CD4-positive, alpha-beta T cell treated with Interleukin-6 for 4 hours (primary cell): Measurements from ENCODE around the gene COL27A1.
A peak's percentile ranks its signal among the peaks of the same experiment; 100 is the strongest.

Source experiments
- DNase-seq: peaks from one replicate; pipeline ENCODE4 v3.0.0-alpha.2; 2020; ENCODE audit warnings: mixed read lengths

The COL27A1 gene

GRCh38 chr9:114155263-114155994 lies at the start of gene COL27A1:
TSS of gene COL27A1 (plus strand) at chr9:114155537. CDS start at chr9:114155951, 414 bp downstream.
- DNase-seq, result peak; percentile 80

- DNase-seq, result no peak
Measured at GRCh38 chr9:114107286-114108001, 47.9 kb upstream of the COL27A1 start.

GRCh38 chr9:114108016-114108833 lies 47.1 kb upstream of the COL27A1 start:
- peak; percentile 48 for DNase-seq

GRCh38 chr9:114109124-114109523 lies 46.2 kb upstream of the COL27A1 start:
- DNase-seq, result no peak

- no peak for DNase-seq
Measured at GRCh38 chr9:114110180-114110579, 45.2 kb upstream of the COL27A1 start.

- no peak for DNase-seq
Measured at GRCh38 chr9:114112325-114112724, 43.0 kb upstream of the COL27A1 start.

- no peak for DNase-seq
Measured at GRCh38 chr9:114112778-114113584, 42.4 kb upstream of the COL27A1 start.

- DNase-seq, result no peak
Measured at GRCh38 chr9:114114364-114114763, 41.0 kb upstream of the COL27A1 start.

GRCh38 chr9:114115654-114116125 lies 39.6 kb upstream of the COL27A1 start:
- no peak for DNase-seq

GRCh38 chr9:114116126-114116747 lies 39.1 kb upstream of the COL27A1 start:
- DNase-seq, result no peak

GRCh38 chr9:114117614-114117995 lies 37.7 kb upstream of the COL27A1 start:
- DNase-seq, result no peak

- no peak for DNase-seq
Measured at GRCh38 chr9:114117996-114118830, 37.1 kb upstream of the COL27A1 start.

GRCh38 chr9:114119242-114120191 lies 35.8 kb upstream of the COL27A1 start:
- DNase-seq, result no peak

GRCh38 chr9:114120192-114121014 lies 34.9 kb upstream of the COL27A1 start:
- DNase-seq, result no peak

- no peak for DNase-seq
Measured at GRCh38 chr9:114121227-114122135, 33.9 kb upstream of the COL27A1 start.

GRCh38 chr9:114122136-114123027 lies 33.0 kb upstream of the COL27A1 start:
- DNase-seq, result no peak
